Measurements from ENCODE around the gene BEND5. TPM values are rescaled to one million over a fixed set of nuclear protein-coding genes. Genes with fewer than 3 reads are reported as not detected.

Gene BEND5
- total RNA-seq, 2 donors from 2014 or later = 0.35 to 5.3 TPM

DNA sequence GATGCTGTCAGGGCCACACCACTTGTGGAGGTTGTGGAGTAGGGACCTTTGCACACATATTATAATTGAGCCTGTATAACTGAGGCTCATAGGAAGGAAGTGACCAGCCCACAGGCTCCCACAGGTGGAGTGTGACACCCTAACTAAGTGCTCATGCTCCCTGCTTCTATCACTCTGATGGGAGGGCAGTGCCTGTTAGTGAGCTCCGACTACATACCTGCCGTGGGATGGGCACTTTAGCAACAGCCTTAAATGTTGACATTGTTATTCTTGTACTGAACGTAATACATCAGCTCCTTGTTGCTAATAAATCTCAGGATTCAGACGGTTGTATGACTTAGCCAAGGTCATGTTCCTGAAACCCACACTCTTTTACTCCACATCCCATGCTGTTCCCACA lies 58.0 kb downstream of the BEND5 start:
- no peak for ATAC-seq (replicated peaks)
- Mint-ChIP-seq H3K36me3 (ENCODE audit: low read depth) (no peaks in the 10 kb centered on the region), H3K27me3 (peaks cover 14% of the 10 kb centered on the region), H3K4me1 (no peaks in the 10 kb centered on the region), H3K9me3 (no peaks in the 10 kb centered on the region), H3K4me3 (no peak overlapping the region), H3K27ac (no peak overlapping the region)

DNA sequence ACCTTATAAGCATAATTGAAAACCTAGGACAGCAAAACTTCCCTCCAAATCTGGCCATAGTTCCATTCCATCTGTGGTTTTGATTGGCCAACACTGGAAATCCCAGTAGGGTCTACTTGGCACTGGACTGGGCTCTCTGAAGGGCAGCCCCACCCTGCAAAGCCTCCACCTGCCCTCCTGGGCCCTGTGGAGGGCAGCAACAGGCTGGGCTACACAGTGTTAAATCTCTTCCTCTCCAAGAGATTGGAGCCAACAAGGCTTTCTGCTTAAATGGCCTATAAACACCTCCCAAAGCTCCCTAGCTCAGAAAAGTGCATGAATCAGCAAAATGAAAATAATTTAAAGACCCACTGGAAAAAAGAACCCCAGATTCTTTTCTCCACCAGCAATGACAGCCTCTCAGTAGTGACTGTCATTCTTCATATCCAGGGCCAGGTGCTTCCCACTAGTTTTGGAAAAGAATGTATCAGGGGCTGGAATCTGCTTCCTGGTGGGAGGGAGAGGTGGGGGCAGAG lies 58.5 kb downstream of the BEND5 start:
- no peaks in the 10 kb centered on the region for H3K9me3 Mint-ChIP-seq
- no peak overlapping the region for H3K27ac Mint-ChIP-seq
- no peak overlapping the region for H3K4me3 Mint-ChIP-seq
- no peaks in the 10 kb centered on the region for H3K4me1 Mint-ChIP-seq
- H3K27me3 Mint-ChIP-seq = peaks cover 13% of the 10 kb centered on the region
- H3K36me3 Mint-ChIP-seq (ENCODE audit: low read depth) = no peaks in the 10 kb centered on the region
- no peak for ATAC-seq (replicated peaks)

- ATAC-seq (replicated peaks) = no peak
- H3K4me3 Mint-ChIP-seq = no peak overlapping the region
- H3K27me3 Mint-ChIP-seq = peaks cover 8% of the 10 kb centered on the region
- no peaks in the 10 kb centered on the region for H3K9me3 Mint-ChIP-seq
- H3K36me3 Mint-ChIP-seq (ENCODE audit: low read depth) = no peaks in the 10 kb centered on the region
- no peak overlapping the region for H3K27ac Mint-ChIP-seq
- no peaks in the 10 kb centered on the region for H3K4me1 Mint-ChIP-seq
Measured at GRCh38 chr1:48717082-48717481, 59.6 kb downstream of the BEND5 start.

DNA sequence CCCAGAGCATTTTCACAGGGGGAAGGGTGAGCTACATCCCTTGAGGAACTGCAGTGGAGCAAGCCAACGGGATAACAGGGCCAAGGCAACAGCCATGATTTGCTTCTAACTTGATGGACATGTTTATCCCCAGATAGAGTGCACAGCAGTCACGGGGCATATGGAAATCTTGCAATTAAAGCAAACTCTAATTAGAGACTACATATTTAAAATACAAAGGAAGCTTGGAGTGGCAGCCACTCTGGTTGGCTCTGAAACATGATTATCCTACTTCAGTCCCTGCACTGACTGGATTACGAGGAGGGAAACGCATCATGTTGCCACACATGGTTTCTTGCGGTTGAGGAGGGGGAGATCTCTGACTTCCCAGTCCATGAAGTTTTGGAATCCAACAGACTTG lies 60.8 kb downstream of the BEND5 start:
- no peaks in the 10 kb centered on the region for H3K9me3 Mint-ChIP-seq
- no peak overlapping the region for H3K27ac Mint-ChIP-seq
- H3K4me1 Mint-ChIP-seq = no peaks in the 10 kb centered on the region
- H3K36me3 Mint-ChIP-seq (ENCODE audit: low read depth) = no peaks in the 10 kb centered on the region
- no peak overlapping the region for H3K4me3 Mint-ChIP-seq
- no peak for ATAC-seq (replicated peaks)
- peaks cover 13% of the 10 kb centered on the region for H3K27me3 Mint-ChIP-seq

GRCh38 chr1:48710915-48711314 lies 65.8 kb downstream of the BEND5 start:
- Mint-ChIP-seq H3K36me3 (ENCODE audit: low read depth) (no peaks in the 10 kb centered on the region), H3K4me1 (no peaks in the 10 kb centered on the region), H3K27ac (no peak overlapping the region), H3K9me3 (no peaks in the 10 kb centered on the region), H3K27me3 (peaks cover 5% of the 10 kb centered on the region), H3K4me3 (no peak overlapping the region)
- no peak for ATAC-seq (replicated peaks)

DNA sequence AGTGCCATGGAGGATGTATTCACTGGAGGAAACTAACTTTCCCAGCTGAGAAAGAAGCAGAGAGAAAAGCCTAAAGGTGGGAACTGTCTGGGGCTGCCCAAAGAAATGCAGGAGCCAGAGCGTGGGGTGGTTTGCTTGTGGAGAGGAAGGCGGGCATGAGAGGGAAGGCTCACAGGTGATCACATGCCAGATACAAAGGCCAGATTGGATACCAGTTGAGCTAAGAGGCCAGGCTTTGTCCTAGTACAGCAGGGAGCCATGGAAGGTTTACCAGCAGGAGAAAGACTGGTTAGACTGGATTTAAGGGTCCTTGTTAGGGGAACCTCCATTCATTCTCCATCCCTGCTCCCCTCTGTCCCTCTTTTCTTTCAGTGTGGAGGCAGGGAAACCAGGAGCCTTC lies 66.4 kb downstream of the BEND5 start:
- Mint-ChIP-seq H3K36me3 (ENCODE audit: low read depth) (no peaks in the 10 kb centered on the region), H3K4me1 (no peaks in the 10 kb centered on the region), H3K27ac (no peak overlapping the region), H3K9me3 (no peaks in the 10 kb centered on the region), H3K4me3 (no peak overlapping the region), H3K27me3 (peaks cover 5% of the 10 kb centered on the region)
- no peak for ATAC-seq (replicated peaks)

- peaks cover 12% of the 10 kb centered on the region for H3K27me3 Mint-ChIP-seq
- no peaks in the 10 kb centered on the region for H3K4me1 Mint-ChIP-seq
- no peak overlapping the region for H3K4me3 Mint-ChIP-seq
- no peak for ATAC-seq (replicated peaks)
- no peaks in the 10 kb centered on the region for H3K9me3 Mint-ChIP-seq
- H3K27ac Mint-ChIP-seq = no peak overlapping the region
- H3K36me3 Mint-ChIP-seq (ENCODE audit: low read depth) = no peaks in the 10 kb centered on the region
Measured at GRCh38 chr1:48704736-48705135, 72.0 kb downstream of the BEND5 start.

GRCh38 chr1:48701445-48701844 lies 75.2 kb downstream of the BEND5 start:
- H3K27ac Mint-ChIP-seq = no peak overlapping the region
- H3K4me3 Mint-ChIP-seq = no peak overlapping the region
- H3K27me3 Mint-ChIP-seq = peaks cover 12% of the 10 kb centered on the region
- H3K9me3 Mint-ChIP-seq = no peaks in the 10 kb centered on the region
- no peaks in the 10 kb centered on the region for H3K4me1 Mint-ChIP-seq
- H3K36me3 Mint-ChIP-seq (ENCODE audit: low read depth) = no peaks in the 10 kb centered on the region
- no peak for ATAC-seq (replicated peaks)

DNA sequence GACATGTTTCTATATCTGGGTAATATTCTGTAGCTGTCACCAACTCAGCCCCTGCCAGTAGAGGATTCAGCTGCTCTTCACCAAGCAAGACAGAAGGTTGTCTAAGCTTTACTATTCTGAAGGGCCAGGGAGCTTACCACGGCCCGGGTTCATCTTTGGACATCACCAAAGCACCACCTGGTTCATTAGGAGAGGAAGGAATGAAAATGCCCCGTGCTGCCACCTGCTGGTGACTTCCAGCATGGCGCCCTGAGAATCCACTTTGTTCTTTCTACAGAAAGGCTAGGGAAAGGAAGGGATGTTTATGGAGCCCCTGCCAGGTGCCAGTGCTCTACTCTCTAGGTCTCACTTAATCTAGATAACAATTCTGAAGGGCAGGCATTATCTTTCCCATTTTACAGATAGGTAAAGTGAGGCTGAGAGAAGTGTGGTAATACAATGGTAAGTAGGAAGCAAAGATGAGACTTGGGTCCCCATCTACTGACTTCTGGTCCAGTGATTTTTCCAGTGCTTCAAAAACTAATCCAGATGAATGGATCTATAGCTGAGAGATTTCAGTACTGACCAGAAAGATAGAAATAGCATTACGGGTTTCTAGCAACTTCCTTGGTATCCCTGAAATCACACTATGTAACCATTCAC lies 79.5 kb downstream of the BEND5 start:
- no peak overlapping the region for H3K4me3 Mint-ChIP-seq
- ATAC-seq (replicated peaks) = no peak
- H3K27ac Mint-ChIP-seq = no peak overlapping the region
- no peaks in the 10 kb centered on the region for H3K4me1 Mint-ChIP-seq
- no peaks in the 10 kb centered on the region for H3K9me3 Mint-ChIP-seq
- peaks cover 9% of the 10 kb centered on the region for H3K27me3 Mint-ChIP-seq
- H3K36me3 Mint-ChIP-seq (ENCODE audit: low read depth) = no peaks in the 10 kb centered on the region

DNA sequence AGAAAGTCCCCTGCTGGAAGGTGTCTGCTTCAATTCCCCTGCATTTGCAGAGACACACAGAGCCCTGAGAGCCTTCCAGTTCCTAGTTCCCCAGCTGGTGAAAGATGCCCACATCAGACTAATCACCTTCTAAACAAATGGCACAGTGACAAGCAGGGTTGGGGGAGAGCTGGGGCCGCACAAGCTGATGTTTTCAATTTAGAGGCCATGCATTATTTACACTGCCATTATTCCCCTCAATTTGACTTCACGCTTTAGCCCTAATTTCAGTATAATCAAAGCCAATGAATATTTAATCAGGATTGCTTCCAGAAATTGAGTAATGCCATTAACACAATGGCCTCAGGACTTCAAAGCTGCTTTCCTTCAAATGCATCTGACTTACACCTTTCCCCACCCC lies 81.5 kb downstream of the BEND5 start:
- Mint-ChIP-seq H3K36me3 (ENCODE audit: low read depth) (no peaks in the 10 kb centered on the region), H3K4me3 (no peak overlapping the region), H3K9me3 (no peaks in the 10 kb centered on the region), H3K4me1 (no peaks in the 10 kb centered on the region), H3K27me3 (peaks cover 6% of the 10 kb centered on the region), H3K27ac (no peak overlapping the region)
- ATAC-seq (replicated peaks) = no peak

DNA sequence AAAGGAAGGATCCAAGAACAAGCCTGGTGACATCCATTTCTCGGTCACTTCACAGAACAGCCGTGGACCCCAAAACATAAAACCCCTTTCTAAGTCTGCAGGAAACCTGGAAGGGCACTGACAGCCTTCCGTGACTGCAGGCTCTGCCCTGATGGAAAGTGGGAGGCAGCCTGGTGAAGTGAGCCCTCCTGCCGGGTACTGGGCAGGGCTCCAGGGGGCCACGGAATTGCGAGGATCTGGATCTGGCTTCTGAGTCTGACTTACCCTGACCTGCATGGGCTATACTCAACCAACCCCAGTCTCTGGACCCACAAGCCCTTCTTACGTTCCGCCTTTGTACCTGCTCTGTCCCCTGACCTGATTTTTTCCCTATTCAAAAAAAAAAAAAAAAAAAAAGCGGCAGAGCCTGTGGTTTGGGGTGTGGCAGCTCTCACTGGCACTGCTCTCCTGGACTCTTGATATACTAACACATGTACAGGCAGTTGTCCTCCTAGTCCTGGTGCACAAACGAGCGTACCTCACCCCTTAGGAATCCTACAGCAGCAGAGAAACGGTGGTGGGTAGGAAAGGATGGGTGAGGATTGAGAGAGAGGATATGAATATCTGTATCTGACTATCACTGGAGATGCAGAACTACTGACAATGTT lies 82.9 kb downstream of the BEND5 start:
- Mint-ChIP-seq H3K27ac (no peak overlapping the region), H3K9me3 (no peaks in the 10 kb centered on the region), H3K4me3 (no peak overlapping the region), H3K36me3 (ENCODE audit: low read depth) (no peaks in the 10 kb centered on the region), H3K4me1 (no peaks in the 10 kb centered on the region), H3K27me3 (peaks cover 6% of the 10 kb centered on the region)
- ATAC-seq (replicated peaks) = no peak

DNA sequence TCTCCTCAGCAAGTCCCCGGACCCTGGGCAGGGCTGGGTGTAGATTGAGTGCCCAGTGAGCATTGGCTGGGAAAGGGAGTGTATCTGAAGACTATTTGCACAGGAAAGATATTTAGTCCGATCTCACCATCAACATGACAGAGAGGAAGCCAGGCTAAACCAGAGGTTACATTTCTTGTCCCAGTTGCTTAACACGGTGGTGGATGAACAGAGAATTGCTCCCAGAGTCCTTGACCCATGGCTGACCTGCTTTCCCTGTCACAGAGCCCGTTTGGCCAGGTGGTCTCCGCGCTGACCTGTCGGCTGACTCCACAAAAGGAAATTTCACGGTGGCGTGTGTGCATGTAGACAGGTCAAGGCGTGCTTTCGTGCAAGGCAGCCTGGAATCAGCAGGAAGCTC lies 83.5 kb downstream of the BEND5 start:
- no peak for ATAC-seq (replicated peaks)
- H3K27me3 Mint-ChIP-seq = peaks cover 6% of the 10 kb centered on the region
- no peak overlapping the region for H3K4me3 Mint-ChIP-seq
- no peaks in the 10 kb centered on the region for H3K4me1 Mint-ChIP-seq
- no peaks in the 10 kb centered on the region for H3K9me3 Mint-ChIP-seq
- no peaks in the 10 kb centered on the region for H3K36me3 Mint-ChIP-seq (ENCODE audit: low read depth)
- no peak overlapping the region for H3K27ac Mint-ChIP-seq

- Mint-ChIP-seq H3K27ac (no peak overlapping the region), H3K9me3 (no peaks in the 10 kb centered on the region), H3K36me3 (ENCODE audit: low read depth) (no peaks in the 10 kb centered on the region), H3K4me3 (no peak overlapping the region), H3K4me1 (no peaks in the 10 kb centered on the region), H3K27me3 (peaks cover 6% of the 10 kb centered on the region)
- no peak for ATAC-seq (replicated peaks)
Measured at GRCh38 chr1:48692235-48692634, 84.5 kb downstream of the BEND5 start.

DNA sequence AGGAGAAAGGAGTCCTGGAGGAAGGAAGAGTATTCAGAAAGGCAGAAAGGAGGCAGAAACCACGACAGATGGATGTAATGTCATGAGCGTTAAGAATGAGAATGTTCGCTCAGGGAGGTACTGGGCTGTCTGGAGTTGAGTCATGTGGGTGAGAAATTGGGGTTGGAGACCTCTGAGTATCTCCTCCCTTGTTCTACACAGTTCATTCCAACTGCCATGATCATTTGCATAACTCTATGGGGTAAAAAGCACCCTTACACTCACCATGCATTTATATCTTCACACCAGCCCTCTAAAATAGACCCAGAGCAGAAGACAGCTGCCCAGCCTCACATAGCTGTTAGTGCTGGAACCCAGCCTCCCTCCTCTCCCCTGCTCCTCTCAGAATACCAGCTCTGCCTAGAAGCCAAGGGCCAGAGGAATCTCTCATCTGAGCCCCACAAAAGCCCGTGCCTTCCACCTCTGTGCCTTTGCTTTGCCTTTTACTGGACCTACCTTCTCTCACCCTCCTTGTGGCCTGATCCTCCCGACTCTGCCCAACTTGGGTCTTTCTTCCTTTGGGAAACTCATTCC lies 85.2 kb downstream of the BEND5 start:
- no peak for ATAC-seq (replicated peaks)
- Mint-ChIP-seq H3K36me3 (ENCODE audit: low read depth) (no peaks in the 10 kb centered on the region), H3K27me3 (peaks cover 10% of the 10 kb centered on the region), H3K9me3 (no peaks in the 10 kb centered on the region), H3K4me1 (no peaks in the 10 kb centered on the region), H3K4me3 (no peak overlapping the region), H3K27ac (no peak overlapping the region)

GRCh38 chr1:48688102-48688760 lies 88.5 kb downstream of the BEND5 start:
- H3K27me3 Mint-ChIP-seq = peaks cover 10% of the 10 kb centered on the region
- no peak overlapping the region for H3K27ac Mint-ChIP-seq
- H3K4me1 Mint-ChIP-seq = no peaks in the 10 kb centered on the region
- H3K4me3 Mint-ChIP-seq = no peak overlapping the region
- no peaks in the 10 kb centered on the region for H3K9me3 Mint-ChIP-seq
- H3K36me3 Mint-ChIP-seq (ENCODE audit: low read depth) = no peaks in the 10 kb centered on the region
- no peak for ATAC-seq (replicated peaks)
